GM12878 (cell line): Measurements from ENCODE around the gene CLIP3. TPM values are rescaled to one million over a fixed set of nuclear protein-coding genes. Genes with fewer than 3 reads are reported as not detected.

Source experiments
- ATAC-seq: fragments of 200-7000 bp; cut with Tn5 transposase; 3 replicates; pipeline ENCODE4 v1.9.1; 2020; ENCODE audit warnings: mild to moderate bottlenecking, moderate library complexity
- BruUV-seq: library from RNA; stranded (reverse); fragments of 400-500 nt; replicated peaks from 2 replicates; lab custom pipeline; 2021; lab: Mats Ljungman, UMichigan
- CTCF ChIA-PET: fragments of 300-600 bp; sonication (Branson Sonifier 250); formaldehyde crosslinking; extraction: SDS; loops from one replicate; lab custom pipeline; 2021; ENCODE audit warnings: inconsistent platforms; lab: Yijun Ruan, JAX
- POLR2A ChIA-PET: fragments of 350-600 bp; formaldehyde crosslinking; extraction: SDS; loops from one replicate; lab custom pipeline; 2021; ENCODE audit warnings: inconsistent platforms; lab: Charles Lee
- RAD21 ChIA-PET: fragments of 300-600 bp; sonication (Branson Sonifier 250); formaldehyde crosslinking; loops from one replicate; lab custom pipeline; 2023; ENCODE audit warnings: antibody characterized with exemption; ENCODE audit not compliant: unreplicated experiment; lab: Charles Lee
- SMC1A ChIA-PET: fragments of 300-600 bp; sonication (Branson Sonifier 250); formaldehyde crosslinking; loops from one replicate; lab custom pipeline; 2023; ENCODE audit not compliant: unreplicated experiment, uncharacterized antibody; lab: Charles Lee
- DNase-seq: peaks from one replicate; pipeline ENCODE4 v3.0.0-alpha.2; 2011; ENCODE audit warnings: low read depth, low spot score
- FAIRE-seq: peaks from 3 replicates; lab custom pipeline; 2011; peaks lifted over from hg19 to GRCh38; lab: Jason Lieb, UNC
- H2AFZ ChIP-seq: 2 replicates; pipeline ENCODE4 v1.6.0; 2011; ENCODE audit warnings: low read depth, low read length, control low read depth; ENCODE audit not compliant: control insufficient read depth
- H3K27ac ChIP-seq: 2 replicates; pipeline ENCODE4 v1.5.1; 2011; ENCODE audit warnings: control low read depth; ENCODE audit not compliant: control insufficient read depth, insufficient read depth
- H3K27me3 ChIP-seq, 2 experiments: replicated peaks in 1 of 2; 2 replicates each; pipeline versions ENCODE4 v1.6.0 to v1.6.1; 2011; ENCODE audit warnings: low read length in 1 of 2; ENCODE audit not compliant: control insufficient read depth in 2 of 2, insufficient read depth in 2 of 2
- H3K36me3 ChIP-seq, 2 experiments: 2 replicates each; pipeline ENCODE4 v1.5.1; 2011; ENCODE audit warnings: low read length in 1 of 2; ENCODE audit not compliant: control insufficient read depth in 2 of 2, insufficient read depth in 2 of 2
- H3K4me1 ChIP-seq: 2 replicates; pipeline ENCODE4 v1.6.1; 2011; ENCODE audit warnings: mild to moderate bottlenecking, low read length, moderate library complexity, mixed read lengths; ENCODE audit not compliant: control insufficient read depth, insufficient read depth
- H3K4me2 ChIP-seq: 2 replicates; pipeline ENCODE4 v1.6.0; 2011; ENCODE audit warnings: control low read depth; ENCODE audit not compliant: control insufficient read depth, insufficient read depth
- H3K4me3 ChIP-seq: fragments of 200-600 bp; sonication (generic); 2 replicates; pipeline ENCODE4 v1.5.1; 2016
- H3K79me2 ChIP-seq: 2 replicates; pipeline ENCODE4 v1.6.0; 2011; ENCODE audit warnings: low read length; ENCODE audit not compliant: control insufficient read depth, insufficient read depth
- H3K9ac ChIP-seq: 2 replicates; pipeline ENCODE4 v1.8.0; 2011; ENCODE audit warnings: low read length, control low read depth, mixed read lengths; ENCODE audit not compliant: control insufficient read depth, insufficient read depth
- H3K9me3 ChIP-seq: replicated peaks from 3 replicates; pipeline ENCODE4 v1.5.1; 2011; ENCODE audit warnings: mild to moderate bottlenecking, low read length; ENCODE audit not compliant: control insufficient read depth, insufficient read depth
- H4K20me1 ChIP-seq: 2 replicates; pipeline ENCODE4 v1.6.0; 2011; ENCODE audit not compliant: control insufficient read depth, insufficient read depth
- CBFB ChIP-seq: IDR thresholded peaks from 2 replicates; pipeline ENCODE4 v1.6.1; 2016; ENCODE audit warnings: antibody characterized with exemption, low read depth
- CREM ChIP-seq: IDR thresholded peaks from 2 replicates; pipeline ENCODE4 v1.6.1; 2014; ENCODE audit warnings: antibody characterized with exemption, low read depth
- FOXM1 ChIP-seq: IDR thresholded peaks from 2 replicates; pipeline ENCODE4 v1.6.1; 2012; ENCODE audit warnings: low read depth, mild to moderate bottlenecking, inconsistent platforms, low read length, moderate library complexity
- NFIC ChIP-seq: IDR thresholded peaks from 2 replicates; pipeline ENCODE4 v1.6.1; 2012; ENCODE audit warnings: low read depth, mild to moderate bottlenecking, inconsistent platforms, low read length, moderate library complexity
- NFYB ChIP-seq: IDR thresholded peaks from 2 replicates; pipeline ENCODE4 v1.6.1; 2011; ENCODE audit warnings: low read depth, mild to moderate bottlenecking, low read length, improper control_type of control experiment, moderate library complexity; ENCODE audit not compliant: insufficient read depth
- RAD51 ChIP-seq: fragments of 450-650 bp; IDR thresholded peaks from 2 replicates; pipeline ENCODE4 v1.6.1; 2016; ENCODE audit warnings: moderate library complexity, mild to moderate bottlenecking, inconsistent platforms
- SMC3 ChIP-seq: IDR thresholded peaks from 2 replicates; pipeline ENCODE4 v1.6.1; 2011; ENCODE audit warnings: low read length, improper control_type of control experiment, borderline replicate concordance
- TCF3 ChIP-seq: IDR thresholded peaks from 2 replicates; pipeline ENCODE4 v1.6.1; 2012; ENCODE audit warnings: low read depth, mild to moderate bottlenecking, low read length, borderline replicate concordance; ENCODE audit not compliant: insufficient read depth
- ZNF384 ChIP-seq: IDR thresholded peaks from 2 replicates; pipeline ENCODE4 v1.6.1; 2012; ENCODE audit warnings: low read depth, mild to moderate bottlenecking, low read length, improper control_type of control experiment, borderline replicate concordance
- WGBS: methylation state at CpG from one replicate; pipeline ENCODE4 v1.1.6; 2016; ENCODE audit warnings: low lambda C conversion rate; ENCODE audit not compliant: insufficient replicate concordance, insufficient coverage; ENCODE audit errors: missing lambda C conversion rate; 5-methylcytosine and 5-hydroxymethylcytosine counted together
- in situ Hi-C: fragments of 300-500 bp; cut with MboI; formaldehyde crosslinking; loops from 9 replicates; pipeline ENCODE4 v1.14.3; 2018; ENCODE audit warnings: mixed read lengths
- intact Hi-C: fragments of 100-400 bp; cut with micrococcal nuclease; formaldehyde crosslinking; loops from one replicate; pipeline ENCODE4 v1.14.2; 2022; ENCODE audit not compliant: unreplicated experiment
- polyA plus RNA-seq, 11 experiments: library from polyadenylated mRNA; depleted of rRNA in 4 of 11; unstranded in 6 of 11; stranded (reverse) in 5 of 11; fragments of >200 nt; fragmentation: Nextera tagmentation in 4 of 11; fragmentation: Illumina TruSeq in 1 of 11; extraction: Ambion mirVana in 4 of 11; extraction: Trizol in 1 of 11; gene quantifications; 1 replicate in 1 of 11; 2 replicates in 10 of 11; pipeline versions ENCODE4 v1.2.1 to v1.2.3, GENCODE V29; 2011 to 2016; ENCODE audit warnings: inconsistent platforms in 2 of 11, missing spikeins in 2 of 11, low read depth in 1 of 11
- total RNA-seq, 4 experiments: library from RNA; depleted of rRNA in 3 of 4; stranded (reverse); fragments of >200 nt in 3 of 4; fragmentation: Illumina TruSeq in 1 of 4; extraction: Trizol in 1 of 4; gene quantifications; 2 replicates each; pipeline versions ENCODE4 v1.2.1 to v1.2.3, GENCODE V29; 2013 to 2021
- TF ChIP-seq, protein P1 (sequence below): IDR thresholded peaks from 2 replicates; pipeline ENCODE4 v1.6.1; 2012; ENCODE audit warnings: improper control_type of control experiment, low read depth, low read length; ENCODE audit not compliant: insufficient replicate concordance
- TF ChIP-seq, protein P2 (sequence below), 3 experiments: IDR thresholded peaks in 2 of 3; conservative IDR thresholded peaks in 1 of 3; 2 replicates each; pipeline ENCODE4 v1.5.1; 2011; ENCODE audit warnings: low read depth in 3 of 3, low read length in 3 of 3, mild to moderate bottlenecking in 3 of 3, control low read depth in 2 of 3, moderate library complexity in 2 of 3, inconsistent platforms in 1 of 3, mixed read lengths in 1 of 3; ENCODE audit not compliant: control insufficient read depth in 2 of 3, insufficient read depth in 1 of 3; ENCODE audit errors: extremely low read depth in 1 of 3

CLIP3 gene
- total and polyA plus RNA-seq, 10 of the 15 experiments (the other 5 are each of a cell fraction or from before 2014, with no cell fraction given): 0.09 to 2.7 (median 0.45) TPM; not detected in 1

DNA sequence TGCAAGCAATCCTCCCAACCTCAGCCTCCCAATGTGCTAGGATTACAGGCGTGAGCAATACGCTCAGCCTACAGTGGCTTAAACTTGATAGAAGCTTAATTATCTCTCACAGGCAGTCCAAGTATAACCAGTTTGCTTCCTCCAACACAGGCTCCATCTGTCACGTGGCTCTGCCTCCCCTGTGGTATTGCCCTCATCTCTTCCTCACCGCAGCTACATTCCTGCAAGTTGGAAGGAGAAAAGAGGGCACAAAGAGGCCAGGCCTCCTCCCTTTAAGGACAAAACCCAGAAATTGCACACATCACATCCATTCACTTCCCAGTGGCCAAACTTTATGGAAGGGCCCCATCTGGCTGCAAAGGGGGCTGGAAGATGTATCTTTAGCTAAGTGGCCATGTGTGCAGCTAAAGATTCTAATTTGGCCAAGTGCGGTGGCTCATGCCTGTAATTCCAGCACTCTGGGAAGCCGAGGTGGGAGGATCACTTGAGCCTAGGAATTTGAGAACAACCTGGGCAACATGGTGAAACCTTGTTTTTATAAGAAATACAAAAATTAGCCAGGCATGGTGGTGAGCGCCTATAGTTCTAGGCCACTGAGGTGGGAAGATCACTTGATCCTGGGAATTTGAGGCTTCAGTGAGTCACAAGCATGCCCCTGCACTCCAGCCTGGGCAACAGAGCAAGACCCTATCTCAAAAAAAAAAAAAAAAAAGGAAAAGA, 40.8 kb downstream of the CLIP3 start (continued):
- TF ChIP-seq, protein P1, sequence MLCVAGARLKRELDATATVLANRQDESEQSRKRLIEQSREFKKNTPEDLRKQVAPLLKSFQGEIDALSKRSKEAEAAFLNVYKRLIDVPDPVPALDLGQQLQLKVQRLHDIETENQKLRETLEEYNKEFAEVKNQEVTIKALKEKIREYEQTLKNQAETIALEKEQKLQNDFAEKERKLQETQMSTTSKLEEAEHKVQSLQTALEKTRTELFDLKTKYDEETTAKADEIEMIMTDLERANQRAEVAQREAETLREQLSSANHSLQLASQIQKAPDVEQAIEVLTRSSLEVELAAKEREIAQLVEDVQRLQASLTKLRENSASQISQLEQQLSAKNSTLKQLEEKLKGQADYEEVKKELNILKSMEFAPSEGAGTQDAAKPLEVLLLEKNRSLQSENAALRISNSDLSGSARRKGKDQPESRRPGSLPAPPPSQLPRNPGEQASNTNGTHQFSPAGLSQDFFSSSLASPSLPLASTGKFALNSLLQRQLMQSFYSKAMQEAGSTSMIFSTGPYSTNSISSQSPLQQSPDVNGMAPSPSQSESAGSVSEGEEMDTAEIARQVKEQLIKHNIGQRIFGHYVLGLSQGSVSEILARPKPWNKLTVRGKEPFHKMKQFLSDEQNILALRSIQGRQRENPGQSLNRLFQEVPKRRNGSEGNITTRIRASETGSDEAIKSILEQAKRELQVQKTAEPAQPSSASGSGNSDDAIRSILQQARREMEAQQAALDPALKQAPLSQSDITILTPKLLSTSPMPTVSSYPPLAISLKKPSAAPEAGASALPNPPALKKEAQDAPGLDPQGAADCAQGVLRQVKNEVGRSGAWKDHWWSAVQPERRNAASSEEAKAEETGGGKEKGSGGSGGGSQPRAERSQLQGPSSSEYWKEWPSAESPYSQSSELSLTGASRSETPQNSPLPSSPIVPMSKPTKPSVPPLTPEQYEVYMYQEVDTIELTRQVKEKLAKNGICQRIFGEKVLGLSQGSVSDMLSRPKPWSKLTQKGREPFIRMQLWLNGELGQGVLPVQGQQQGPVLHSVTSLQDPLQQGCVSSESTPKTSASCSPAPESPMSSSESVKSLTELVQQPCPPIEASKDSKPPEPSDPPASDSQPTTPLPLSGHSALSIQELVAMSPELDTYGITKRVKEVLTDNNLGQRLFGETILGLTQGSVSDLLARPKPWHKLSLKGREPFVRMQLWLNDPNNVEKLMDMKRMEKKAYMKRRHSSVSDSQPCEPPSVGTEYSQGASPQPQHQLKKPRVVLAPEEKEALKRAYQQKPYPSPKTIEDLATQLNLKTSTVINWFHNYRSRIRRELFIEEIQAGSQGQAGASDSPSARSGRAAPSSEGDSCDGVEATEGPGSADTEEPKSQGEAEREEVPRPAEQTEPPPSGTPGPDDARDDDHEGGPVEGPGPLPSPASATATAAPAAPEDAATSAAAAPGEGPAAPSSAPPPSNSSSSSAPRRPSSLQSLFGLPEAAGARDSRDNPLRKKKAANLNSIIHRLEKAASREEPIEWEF: no peak

DNA sequence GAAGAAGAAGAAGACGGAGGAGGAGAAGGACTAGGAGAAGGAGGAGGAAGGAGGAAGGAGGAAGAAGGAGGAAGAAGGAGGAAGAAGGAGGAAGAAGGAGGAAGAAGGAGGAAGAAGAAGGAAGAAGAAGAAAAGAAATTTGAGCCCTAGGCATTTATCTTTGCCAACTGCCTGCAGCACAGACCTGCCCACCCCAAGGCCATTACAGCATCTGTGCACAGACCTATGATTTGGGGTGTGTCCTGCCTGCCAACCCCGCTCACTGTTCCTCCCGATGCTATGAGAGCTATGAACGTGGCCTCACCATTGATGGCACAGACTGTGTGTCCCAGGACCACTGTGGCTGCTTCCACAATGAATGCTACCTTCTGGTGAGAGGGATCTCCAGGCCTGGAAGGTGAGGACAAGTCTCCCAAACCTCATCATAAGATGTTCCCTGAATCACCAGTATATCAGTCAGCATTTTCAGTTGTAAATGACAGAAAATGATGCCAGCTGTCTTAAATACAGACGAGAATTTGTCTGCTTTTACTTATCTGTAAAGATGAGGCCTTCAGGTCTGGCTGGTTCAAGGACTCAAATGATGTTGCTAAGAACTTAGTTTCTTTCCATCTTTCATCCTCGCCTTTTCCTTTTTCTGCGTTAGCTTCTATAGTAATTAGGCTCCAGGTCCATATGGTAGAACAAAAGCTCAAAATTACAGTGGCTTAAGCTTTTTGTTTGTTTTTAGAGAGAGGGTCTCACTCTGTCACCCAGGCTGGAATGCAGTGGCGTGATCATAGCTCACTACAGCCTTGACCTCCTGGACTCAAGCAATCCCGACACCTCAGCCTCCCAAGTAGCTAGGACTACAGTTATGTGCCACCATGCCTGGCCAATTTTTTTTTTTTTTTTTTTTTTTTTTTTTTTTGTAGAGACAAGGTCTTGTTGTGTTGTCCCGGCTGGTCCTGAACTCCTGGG, 41.6 kb downstream of the CLIP3 start:
- peaks cover 19% of the 10 kb centered on the region for H3K4me1 ChIP-seq
- DNase-seq (no peak), FAIRE-seq (no peak), ATAC-seq (no peak)
- CTCF ChIA-PET: no interaction called here
- POLR2A ChIA-PET: no interaction called here
- H3K27me3 ChIP-seq: peaks cover 0 to 2% of the 10 kb centered on the region in 2 experiments; a peak in 3 of 4 replicates
- SMC1A ChIA-PET: interaction anchor here (1.2 to 1.3 kb wide), 2 partner anchors 62 to 245 kb away, joined by 3 read pairs; partner anchors contain the start of genes PSENEN and U2AF1L4
- RAD21 ChIA-PET: interaction anchor here (1.0 kb wide), 1 partner anchor 23 kb away, joined by 3 read pairs; the partner anchor contains the start of gene ALKBH6
- intact Hi-C loops: no loop called here
- no peaks in the 10 kb centered on the region for H3K36me3 ChIP-seq
- TF ChIP-seq SMC3: no peak
- no peak for TF ChIP-seq RAD51
- no peak for TF ChIP-seq FOXM1
- no peak for TF ChIP-seq ZNF384
- TF ChIP-seq, protein P2, sequence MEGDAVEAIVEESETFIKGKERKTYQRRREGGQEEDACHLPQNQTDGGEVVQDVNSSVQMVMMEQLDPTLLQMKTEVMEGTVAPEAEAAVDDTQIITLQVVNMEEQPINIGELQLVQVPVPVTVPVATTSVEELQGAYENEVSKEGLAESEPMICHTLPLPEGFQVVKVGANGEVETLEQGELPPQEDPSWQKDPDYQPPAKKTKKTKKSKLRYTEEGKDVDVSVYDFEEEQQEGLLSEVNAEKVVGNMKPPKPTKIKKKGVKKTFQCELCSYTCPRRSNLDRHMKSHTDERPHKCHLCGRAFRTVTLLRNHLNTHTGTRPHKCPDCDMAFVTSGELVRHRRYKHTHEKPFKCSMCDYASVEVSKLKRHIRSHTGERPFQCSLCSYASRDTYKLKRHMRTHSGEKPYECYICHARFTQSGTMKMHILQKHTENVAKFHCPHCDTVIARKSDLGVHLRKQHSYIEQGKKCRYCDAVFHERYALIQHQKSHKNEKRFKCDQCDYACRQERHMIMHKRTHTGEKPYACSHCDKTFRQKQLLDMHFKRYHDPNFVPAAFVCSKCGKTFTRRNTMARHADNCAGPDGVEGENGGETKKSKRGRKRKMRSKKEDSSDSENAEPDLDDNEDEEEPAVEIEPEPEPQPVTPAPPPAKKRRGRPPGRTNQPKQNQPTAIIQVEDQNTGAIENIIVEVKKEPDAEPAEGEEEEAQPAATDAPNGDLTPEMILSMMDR (IDR thresholded peaks at IDR 0.05 in 2 of 3, conservative IDR thresholded peaks at IDR 0.05 in 1 of 3; ENCODE audit: control insufficient read depth in 2 of 3, extremely low read depth in 1 of 3, insufficient read depth in 1 of 3, low read depth in 3 of 3, low read length in 3 of 3): no peak
- no peak for TF ChIP-seq CREM
- no peak for TF ChIP-seq NFYB
- TF ChIP-seq TCF3: no peak
- TF ChIP-seq NFIC: no peak
- no peak for TF ChIP-seq CBFB
- no peaks in the 10 kb centered on the region for H4K20me1 ChIP-seq
- no peak overlapping the region for H3K9ac ChIP-seq
- H3K27ac ChIP-seq: no peak overlapping the region
- WGBS: 47% methylated on average over 9 of the region's 10 CpGs
- H3K4me2 ChIP-seq: no peak overlapping the region
- H3K79me2 ChIP-seq: peaks cover 12% of the 10 kb centered on the region
- in situ Hi-C loops: no loop called here
- H3K4me3 ChIP-seq: no peak overlapping the region
- no TSS peak for BruUV-seq
- H3K9me3 ChIP-seq: no peaks in the 10 kb centered on the region
- H2AFZ ChIP-seq: no peak overlapping the region
